GM12872 (cell line): ENCODE data around the gene HSPG2.

Experiments
- TF ChIP-seq, protein P1 (sequence below): IDR thresholded peaks from 3 replicates; pipeline ENCODE4 v1.5.1; 2011; ENCODE audit warnings: low read depth, mild to moderate bottlenecking, low read length, moderate library complexity; ENCODE audit not compliant: insufficient read depth

The HSPG2 gene

DNA sequence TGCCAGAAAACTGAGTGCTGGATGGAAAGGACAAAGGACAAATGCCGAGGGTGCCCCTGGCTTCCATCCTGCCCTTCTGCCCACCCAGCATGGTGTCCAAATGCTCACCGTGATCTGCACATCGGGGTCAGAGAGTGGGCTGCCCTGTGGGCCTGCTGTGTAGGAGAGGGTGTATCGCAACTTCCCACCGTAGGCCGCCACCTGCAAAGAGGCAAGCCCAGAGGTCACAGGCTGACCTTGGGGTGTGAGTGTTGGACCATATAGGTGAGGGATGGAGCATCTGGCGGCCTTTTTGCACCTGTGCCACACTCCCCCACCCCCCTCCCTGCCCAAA lies 71.5 kb downstream of the HSPG2 start:
- TF ChIP-seq, protein P1, sequence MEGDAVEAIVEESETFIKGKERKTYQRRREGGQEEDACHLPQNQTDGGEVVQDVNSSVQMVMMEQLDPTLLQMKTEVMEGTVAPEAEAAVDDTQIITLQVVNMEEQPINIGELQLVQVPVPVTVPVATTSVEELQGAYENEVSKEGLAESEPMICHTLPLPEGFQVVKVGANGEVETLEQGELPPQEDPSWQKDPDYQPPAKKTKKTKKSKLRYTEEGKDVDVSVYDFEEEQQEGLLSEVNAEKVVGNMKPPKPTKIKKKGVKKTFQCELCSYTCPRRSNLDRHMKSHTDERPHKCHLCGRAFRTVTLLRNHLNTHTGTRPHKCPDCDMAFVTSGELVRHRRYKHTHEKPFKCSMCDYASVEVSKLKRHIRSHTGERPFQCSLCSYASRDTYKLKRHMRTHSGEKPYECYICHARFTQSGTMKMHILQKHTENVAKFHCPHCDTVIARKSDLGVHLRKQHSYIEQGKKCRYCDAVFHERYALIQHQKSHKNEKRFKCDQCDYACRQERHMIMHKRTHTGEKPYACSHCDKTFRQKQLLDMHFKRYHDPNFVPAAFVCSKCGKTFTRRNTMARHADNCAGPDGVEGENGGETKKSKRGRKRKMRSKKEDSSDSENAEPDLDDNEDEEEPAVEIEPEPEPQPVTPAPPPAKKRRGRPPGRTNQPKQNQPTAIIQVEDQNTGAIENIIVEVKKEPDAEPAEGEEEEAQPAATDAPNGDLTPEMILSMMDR: no peak

DNA sequence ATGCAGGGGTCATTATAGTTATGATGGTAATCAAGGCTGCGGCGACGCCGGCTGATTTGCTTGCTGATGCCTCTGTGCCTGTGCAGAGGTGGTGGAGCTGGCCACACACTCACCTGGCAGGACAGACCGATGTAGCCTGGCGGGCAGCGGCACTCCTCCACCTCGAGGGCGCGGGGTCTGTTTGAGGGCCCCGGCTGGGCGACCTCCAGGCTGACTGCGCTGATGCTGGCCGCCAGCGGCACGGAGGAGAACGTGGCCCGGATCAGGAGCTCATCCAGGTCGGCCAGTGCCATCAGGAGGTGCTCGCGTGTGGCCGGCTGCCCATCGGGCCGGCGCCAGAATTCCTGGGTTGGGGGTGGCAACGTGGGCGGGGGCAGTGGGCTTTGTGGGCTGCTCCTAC lies 72.4 kb downstream of the HSPG2 start:
- TF ChIP-seq, protein P1: no peak

DNA sequence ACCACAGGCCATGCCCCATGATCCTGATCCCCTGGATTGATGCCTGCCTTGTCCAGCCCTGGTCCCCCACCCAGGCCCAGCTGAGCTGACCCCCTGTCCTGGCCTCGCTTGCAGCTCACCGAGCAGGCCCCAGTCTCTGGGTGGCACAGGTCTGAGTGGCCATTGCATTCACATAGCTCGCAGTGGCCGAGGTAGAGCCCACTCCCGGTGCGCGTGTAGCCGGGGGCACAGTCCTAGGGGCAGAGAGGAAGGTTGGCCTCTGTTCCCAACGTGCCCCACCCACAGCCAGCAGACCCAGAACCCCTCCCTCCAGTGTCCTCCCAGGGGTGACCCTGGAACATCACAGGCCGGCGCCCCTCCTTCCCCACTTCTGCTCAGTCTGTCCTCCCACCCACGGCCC lies 73.1 kb downstream of the HSPG2 start:
- TF ChIP-seq, protein P1: no peak

DNA sequence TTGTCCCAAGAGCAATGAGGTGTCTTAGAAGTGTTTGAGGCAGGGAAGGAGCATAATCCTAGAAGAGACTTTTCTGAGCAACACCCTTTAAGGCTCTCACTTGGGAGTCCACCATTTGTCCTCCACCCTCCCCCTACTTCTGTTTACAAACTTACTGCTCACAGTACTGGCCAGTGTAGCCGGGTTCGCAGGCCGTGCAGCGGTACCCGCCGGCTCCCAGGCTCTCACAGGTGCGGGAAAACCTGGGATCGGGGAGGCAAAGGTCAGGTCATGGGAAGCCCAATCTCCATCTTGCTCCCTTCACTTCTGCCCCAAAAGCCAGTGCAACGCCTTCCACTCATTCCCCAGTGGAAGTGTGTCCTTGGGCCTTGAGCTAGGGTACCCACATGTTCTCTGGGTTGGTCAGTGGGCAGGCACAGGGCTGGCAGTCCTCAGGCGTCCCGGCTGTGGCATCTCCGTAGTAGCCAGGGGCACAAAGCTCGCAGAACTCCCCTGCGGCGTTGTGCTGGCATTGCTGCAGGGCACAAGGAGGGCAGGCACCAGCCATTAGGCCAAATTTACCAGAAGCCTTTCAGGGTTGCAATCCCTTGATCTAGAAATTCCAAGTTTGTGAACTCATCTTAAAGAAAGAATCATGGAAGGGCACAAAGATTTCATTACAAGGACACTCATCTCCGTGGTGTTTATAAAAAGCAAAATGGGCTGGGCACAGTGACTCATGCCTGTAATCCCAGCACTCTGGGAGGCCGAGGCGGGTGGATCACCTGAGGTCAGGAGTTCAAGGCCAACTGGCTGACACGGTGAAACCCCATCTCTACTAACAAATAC lies 75.3 kb downstream of the HSPG2 start:
- TF ChIP-seq, protein P1: no peak

DNA sequence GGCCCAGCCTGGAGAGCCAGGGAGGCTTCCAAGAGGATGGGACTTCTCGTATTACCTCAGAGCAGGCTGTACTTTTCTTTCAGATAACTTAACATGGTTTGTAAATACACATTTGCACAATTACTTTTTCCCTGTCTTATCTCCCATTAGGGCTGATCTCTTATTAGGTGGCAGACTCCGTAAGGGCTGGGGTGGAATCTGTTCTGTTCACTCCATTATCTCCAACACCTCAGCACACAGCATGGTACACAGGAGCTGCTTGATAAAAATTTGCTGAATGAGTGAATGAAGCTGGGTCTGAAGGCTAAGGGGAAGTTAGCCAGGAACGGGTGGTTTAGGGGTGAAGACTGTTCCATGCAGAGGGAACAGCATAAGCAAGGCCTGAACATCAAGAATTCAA lies 76.1 kb downstream of the HSPG2 start:
- TF ChIP-seq, protein P1: no peak

DNA sequence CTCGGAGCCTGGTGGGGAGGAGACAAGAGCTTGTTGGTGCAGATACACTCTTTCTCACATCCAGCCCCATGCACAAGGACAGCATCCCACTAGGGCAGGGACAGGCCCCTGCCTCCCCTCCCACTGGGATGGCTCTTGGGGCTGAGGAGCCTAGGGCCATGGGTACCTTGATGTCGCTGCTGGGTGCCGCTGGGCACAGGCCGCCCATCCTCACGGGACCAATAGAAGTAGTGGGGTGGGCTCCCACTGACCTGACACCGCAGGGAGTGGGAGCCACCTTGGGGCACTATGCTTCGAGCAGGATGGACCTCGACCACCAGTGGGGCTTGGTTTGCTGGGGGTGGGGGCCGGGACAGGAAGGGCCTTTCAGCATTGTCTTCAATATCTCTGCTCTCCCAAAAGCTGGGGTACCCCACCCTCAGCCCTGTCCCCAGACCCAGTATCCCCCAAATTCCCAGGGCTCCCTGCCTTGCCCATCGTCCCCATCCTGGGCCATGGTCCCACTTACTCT lies 77.4 kb downstream of the HSPG2 start:
- TF ChIP-seq, protein P1: no peak

DNA sequence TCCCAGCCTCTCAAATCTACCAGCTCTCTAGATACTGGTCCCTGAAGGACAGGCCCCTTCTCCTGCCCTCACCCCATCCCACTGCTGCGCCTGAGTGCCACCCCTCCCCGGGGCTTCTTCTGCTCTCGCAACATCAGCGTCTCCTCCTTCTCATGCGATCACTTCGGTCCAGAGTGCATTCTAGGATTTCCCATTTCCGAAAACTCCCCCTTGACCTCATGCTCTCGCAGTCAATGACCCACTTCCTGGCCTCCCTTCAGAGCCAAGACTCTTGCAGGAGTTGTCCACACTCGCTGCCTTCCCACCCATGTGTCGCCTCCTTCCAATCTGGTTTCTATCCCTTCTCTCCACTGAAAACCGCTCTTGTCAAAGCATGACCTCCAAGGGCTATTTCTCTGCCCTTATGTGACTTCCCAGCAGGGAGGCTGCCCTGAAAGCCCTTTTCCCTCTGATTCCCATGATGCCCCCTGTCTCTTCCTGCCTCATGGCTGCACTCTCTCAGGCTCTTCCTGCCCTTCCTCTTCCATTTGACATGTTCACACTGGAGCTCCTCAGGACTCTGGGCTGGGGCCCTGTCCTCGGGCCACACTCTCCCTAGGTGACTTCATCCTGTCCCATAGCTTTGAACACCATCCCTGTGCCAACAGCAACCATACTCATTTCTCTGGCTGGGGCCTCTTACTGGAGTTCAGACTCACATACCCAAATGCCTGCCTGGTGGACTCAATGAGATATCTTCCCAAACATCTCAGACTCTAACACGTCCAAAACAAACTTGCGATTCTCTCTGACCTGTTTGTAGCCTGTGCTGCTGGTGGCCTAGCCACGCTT lies 79.1 kb downstream of the HSPG2 start:
- TF ChIP-seq, protein P1: no peak
